ENCODE results near the gene PDGFA.

PDGFA gene

GRCh38 chr7:533266-533665 is 13.6 kb upstream of the PDGFA start:
- ChIA-PET POLR2A (no interaction called here), CTCF (no interaction called here)
- TF ChIP-seq CTCF (IDR thresholded peaks at IDR 0.05; ENCODE audit: control extremely low read depth, extremely low read depth, low read depth, missing control alignments): no peak
- DNase-seq (ENCODE audit: extremely low spot score): no peak

GRCh38 chr7:532379-533143 is 12.9 kb upstream of the PDGFA start:
- TF ChIP-seq CTCF (IDR thresholded peaks at IDR 0.05; ENCODE audit: control extremely low read depth, extremely low read depth, low read depth, missing control alignments): no peak
- CTCF ChIA-PET: interaction anchor here (1.3 kb wide), 1 partner anchor 21 kb away, joined by 3 read pairs; no protein-coding TSS in a partner anchor
- POLR2A ChIA-PET: no interaction called here
- no peak for DNase-seq (ENCODE audit: extremely low spot score)

- DNase-seq (ENCODE audit: extremely low spot score): no peak
- ChIA-PET CTCF (interaction anchor here (1.3 kb wide), 1 partner anchor 22 kb away, joined by 3 read pairs; no protein-coding TSS in a partner anchor), POLR2A (no interaction called here)
- no peak for TF ChIP-seq CTCF (IDR thresholded peaks at IDR 0.05; ENCODE audit: control extremely low read depth, extremely low read depth, low read depth, missing control alignments)
Observed at GRCh38 chr7:531777-532176, 12.1 kb upstream of the PDGFA start.

- CTCF ChIA-PET: no interaction called here
Observed at GRCh38 chr7:528451-528850, 8.8 kb upstream of the PDGFA start.

GRCh38 chr7:527723-528122 is 8.1 kb upstream of the PDGFA start:
- CTCF ChIA-PET: no interaction called here
- DNase-seq (ENCODE audit: extremely low spot score): no peak
- POLR2A ChIA-PET: no interaction called here
- no peak for TF ChIP-seq CTCF (IDR thresholded peaks at IDR 0.05; ENCODE audit: control extremely low read depth, extremely low read depth, low read depth, missing control alignments)

More at GRCh38 chr7:528451-528850, 8.8 kb upstream of the PDGFA start:
- TF ChIP-seq CTCF (IDR thresholded peaks at IDR 0.05; ENCODE audit: control extremely low read depth, extremely low read depth, low read depth, missing control alignments): no peak
- POLR2A ChIA-PET: no interaction called here
- no peak for DNase-seq (ENCODE audit: extremely low spot score)

GRCh38 chr7:526460-527034 is 6.9 kb upstream of the PDGFA start:
- ChIA-PET CTCF (no interaction called here), POLR2A (no interaction called here)
- DNase-seq (ENCODE audit: extremely low spot score): no peak
- TF ChIP-seq CTCF (IDR thresholded peaks at IDR 0.05; ENCODE audit: control extremely low read depth, extremely low read depth, low read depth, missing control alignments): no peak

Data from GM10248 (cell line).